Epithelial cell of prostate (primary cell): ENCODE results near the gene NIT2.

Source experiments
- DNase-seq: peaks from one replicate; pipeline ENCODE4 v3.0.0-alpha.2; 2011; ENCODE audit warnings: low read depth, low spot score
- H3K27ac ChIP-seq: fragments of 450-650 bp; 2 replicates; pipeline ENCODE4 v1.5.1; 2017; ENCODE audit warnings: mild to moderate bottlenecking

Gene NIT2

DNA sequence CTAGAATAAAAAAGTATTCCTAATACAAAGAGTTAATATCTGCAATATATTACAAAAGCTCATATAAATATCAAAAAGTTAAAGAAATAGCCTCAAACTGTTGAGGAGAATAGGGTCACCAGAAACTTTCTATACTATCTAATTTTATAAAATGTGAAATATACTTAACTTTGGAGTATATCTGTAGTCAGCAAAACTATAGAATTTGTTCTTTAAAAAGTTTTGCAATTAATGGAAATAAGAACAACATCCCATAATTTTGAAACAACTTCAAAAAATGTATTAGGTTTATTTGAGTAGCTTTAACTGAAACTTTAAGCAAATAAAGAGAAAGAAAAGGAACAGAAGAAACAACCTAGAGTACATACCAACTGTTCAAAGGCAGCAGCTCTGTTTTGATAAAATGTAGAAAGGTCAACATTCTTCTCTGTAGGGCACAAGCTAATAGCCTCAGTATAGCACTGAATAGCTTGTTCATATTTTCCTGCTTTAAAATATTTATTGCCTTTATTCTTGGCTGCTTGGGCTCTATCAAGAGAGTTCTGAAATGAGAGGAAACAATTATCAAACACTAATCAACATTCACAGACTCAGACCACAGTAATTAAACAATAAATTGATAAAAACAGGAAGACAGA is 52.0 kb downstream of the NIT2 start:
- DNase-seq = no peak
- H3K27ac ChIP-seq = no peak overlapping the region

DNA sequence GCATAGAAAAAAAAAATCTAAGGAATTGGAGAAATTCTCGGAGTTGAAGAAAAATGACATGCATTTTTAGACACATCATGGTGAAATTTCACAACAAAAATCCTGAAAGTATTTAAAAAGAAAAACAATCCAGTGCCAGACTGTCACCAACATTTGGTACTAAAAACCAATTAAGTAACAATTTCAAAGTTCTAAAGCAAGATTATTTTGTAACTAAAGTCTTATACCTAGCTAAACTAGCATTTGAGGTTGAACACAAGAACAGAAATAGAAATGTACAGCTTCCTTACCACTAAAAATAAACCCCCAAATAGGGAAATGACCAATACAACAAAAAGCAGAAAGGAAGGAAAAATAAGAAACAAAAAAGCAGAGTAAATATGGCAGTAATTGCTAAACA is 54.5 kb downstream of the NIT2 start:
- no peak overlapping the region for H3K27ac ChIP-seq
- no peak for DNase-seq

DNA sequence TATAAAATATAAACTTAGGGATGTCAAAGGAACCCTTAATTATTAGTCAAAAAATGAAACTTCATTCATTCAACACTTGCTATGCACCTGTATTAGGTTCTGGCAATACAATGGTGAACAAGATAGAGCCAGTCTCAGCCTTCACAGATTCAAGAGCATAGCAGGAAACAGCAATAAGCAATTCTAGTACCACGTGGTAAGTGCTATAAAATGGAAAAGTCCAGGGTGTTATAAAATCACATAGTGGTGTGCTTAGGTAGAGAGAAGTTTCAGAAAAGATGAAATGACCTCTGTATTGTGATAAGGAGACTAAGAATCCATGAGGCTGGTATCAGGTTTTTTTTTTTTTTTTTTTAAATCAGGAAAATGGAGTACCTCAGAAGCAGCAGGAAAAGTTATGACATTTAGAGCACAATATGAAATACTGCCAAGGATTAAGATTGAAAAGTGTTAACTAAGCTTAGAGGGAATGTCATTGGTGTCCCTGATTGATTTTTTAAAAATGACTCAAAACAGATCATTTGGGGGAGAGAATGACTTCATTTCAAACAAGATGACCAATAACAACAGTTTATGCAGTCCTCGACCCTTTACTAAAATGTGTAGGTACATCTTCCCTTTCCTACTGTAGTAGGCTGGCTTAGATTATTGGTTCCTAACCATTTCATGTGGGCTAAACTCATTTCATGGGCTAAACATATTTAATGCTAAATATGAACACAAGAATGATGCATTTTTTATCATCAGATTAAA is 61.3 kb downstream of the NIT2 start:
- H3K27ac ChIP-seq = no peak overlapping the region

DNA sequence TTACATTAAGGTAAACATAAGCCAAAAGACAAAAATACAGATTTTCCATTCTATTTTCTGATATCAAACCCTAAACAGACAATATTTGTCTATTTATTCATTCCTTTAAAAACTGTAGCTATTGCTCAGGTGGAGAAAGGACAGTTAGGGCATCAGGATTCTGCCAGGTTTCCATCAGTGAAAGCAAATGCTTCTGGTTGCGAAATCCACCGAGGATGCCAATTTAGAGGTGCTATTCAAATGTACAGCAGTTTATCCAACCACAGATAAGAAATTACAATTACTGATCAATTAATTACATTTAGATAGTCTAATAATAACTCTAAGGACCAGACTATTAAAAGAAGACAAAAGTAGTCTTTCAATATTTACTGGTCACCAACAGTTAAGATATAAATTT is 62.4 kb downstream of the NIT2 start:
- H3K27ac ChIP-seq = no peak overlapping the region
- no peak for DNase-seq

More for the DNA sequence above, 61.3 kb downstream of the NIT2 start:
- DNase-seq = no peak

DNA sequence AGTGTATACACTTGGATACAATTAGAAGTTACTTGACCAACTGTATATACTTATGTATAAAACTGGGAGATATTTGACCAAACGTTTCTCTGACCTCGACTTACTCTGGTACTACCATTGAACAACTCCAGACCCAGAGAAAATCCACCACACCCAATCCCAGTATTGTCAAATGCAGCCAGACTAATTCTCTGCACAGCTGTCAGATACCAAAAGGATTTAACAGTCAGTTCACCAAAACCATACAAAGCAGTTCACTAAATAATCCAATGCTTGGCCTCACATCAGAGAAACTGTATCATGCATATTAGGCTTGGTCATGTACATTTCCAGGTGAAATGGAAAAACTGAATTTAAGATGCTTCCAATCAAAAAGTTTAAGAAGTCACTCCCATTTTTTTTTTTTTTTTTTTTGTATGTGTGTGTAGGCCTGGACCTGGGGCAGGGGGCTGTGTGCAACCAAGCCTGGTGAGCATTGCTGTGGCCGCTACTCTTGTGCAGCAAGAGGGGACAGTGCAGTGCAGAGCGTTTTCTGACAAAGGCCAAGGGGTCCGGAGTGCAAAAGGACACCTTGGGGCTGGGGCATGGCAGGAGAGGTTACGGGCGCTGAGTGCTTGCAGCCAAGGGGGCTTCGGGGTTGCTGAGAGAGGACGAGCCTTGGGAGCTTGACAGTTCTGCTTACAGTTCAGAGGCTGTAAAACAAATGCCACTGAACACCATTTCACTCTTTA is 64.9 kb downstream of the NIT2 start:
- no peak for DNase-seq
- H3K27ac ChIP-seq = no peak overlapping the region

DNA sequence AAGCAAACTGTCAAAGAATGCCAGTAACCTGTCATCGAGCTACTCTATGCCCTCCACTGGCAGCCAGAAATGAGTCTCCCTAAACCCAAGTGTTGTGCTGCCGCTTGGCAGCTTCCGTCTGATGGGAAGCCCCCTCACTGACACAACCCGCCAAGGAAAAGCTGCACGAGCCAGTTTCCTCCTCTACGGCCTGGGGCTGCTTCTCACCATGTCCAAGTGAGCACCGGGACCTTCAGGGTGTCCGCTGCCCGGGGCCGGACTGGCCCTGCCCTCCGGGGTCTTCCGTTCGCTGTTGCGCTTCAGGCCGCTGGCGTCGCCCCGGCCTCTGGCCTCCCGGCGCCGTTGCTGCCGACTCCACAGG is 65.8 kb downstream of the NIT2 start:
- DNase-seq = no peak
- H3K27ac ChIP-seq = peak overlapping the region; percentile 76

DNA sequence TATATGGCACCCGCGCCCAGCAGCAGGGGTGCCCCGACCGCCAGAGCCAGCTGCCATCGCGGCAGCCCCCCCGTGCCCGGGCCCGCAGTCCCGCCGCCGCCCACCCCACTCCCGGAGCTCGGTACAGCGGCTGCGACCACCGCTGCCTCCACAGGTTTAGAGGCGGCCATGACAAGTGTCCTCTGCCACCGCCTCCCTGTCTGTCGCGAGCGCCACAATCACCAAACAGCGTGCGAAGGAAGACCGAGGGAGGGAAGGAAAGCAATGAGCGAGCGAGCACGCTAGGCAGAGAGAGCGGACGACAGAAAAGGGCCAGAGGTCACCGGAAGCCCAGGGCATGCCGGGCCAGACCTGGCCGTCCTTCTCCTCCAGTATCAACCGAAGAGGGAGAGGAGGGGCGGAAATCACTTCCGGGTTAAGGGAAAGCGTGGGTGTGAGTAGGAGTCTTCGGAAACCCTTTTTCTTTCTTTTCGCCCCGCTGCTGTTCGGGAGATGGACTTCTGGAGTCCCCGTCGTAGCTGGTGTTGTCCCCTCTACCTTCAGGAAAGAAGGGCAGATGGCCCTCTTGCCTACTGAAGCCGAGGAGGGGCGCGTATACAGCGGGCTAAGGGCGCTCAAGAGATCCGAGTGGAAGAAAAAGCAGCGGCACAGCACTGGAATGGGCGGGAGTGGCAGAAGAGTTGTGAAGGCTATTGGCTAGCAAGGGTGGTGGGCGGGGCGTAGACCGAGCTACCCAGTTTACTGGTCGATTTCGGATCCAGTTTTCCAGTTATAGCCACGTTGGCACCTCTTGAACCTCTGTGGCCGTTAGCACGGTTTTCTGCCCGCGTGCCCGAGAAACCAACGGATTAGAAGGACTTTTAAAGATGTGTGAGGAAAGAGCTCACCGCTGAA is 66.5 kb downstream of the NIT2 start, which contains the start of the genes LNP1 and TOMM70:
Gene LNP1 (plus strand): TSS at position 760 of the 894 bp plus-strand sequence. CDS start 28,191 bp downstream, outside the sequence.
Gene TOMM70 (minus strand): TSS at position 310 of the 894 bp plus-strand sequence. CDS start 140 bp downstream, at position 170.
- H3K27ac ChIP-seq = peak within 1 kb of the TSS; percentile 76
- DNase-seq = peak; percentile 75

DNA sequence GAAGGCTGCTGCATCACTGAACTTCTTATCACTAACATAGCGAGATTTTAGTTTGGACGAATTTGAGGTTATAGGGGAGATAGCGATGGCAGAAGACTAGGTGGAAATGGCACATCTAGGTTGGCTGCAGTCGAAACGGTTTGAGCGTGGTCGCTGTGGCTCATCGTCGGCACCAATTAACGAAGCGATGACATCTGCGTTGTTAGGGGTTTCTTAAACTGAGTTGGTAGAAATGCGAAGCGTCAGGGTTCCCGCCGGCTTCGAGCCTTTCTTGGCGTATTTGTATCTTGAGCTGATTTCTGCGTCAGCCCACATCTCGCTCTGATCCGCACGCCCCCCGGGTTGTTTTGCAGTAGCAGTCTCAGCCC is 67.1 kb downstream of the NIT2 start:
- no peak for DNase-seq
- peak overlapping the region; percentile 76 for H3K27ac ChIP-seq

DNA sequence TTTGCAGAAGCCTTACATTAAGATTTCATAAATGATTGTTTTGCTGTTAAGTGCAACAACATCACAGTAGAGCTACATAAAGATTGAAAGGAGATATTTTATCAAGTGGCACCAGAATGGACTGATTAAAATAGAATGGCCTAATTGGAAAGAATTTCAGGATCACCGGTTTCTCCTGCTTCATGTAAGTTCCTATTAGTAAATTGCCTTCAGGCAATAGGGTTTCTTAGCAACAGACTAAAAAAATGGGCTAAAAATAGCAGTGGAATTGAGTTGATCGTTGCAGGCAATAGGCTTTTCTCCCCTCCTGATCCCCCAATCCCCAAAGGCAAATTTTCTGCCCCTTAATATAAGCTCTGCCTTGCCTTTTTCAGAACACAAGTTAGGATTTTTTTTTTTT is 67.7 kb downstream of the NIT2 start:
- H3K27ac ChIP-seq = peak overlapping the region; percentile 76
- DNase-seq = no peak

DNA sequence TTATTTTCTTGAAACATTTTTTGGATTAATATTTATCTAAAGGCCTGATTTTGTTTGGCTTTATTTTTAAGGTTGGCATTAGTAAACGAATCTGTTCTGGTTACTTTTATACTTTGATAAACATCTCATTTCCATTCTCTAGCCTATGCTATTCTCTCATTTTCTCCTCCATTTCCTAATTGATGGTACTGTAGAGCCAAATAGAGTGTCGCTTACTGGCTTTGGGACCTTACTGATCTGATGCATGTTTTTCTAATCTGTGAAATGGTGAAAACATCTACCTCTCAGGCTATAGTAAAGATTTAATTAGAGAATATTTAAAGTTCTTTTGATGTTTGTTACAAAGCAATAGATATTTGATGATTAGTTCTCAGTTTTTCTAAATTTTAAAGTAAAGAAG is 68.3 kb downstream of the NIT2 start:
- DNase-seq = no peak
- H3K27ac ChIP-seq = no peak overlapping the region

DNA sequence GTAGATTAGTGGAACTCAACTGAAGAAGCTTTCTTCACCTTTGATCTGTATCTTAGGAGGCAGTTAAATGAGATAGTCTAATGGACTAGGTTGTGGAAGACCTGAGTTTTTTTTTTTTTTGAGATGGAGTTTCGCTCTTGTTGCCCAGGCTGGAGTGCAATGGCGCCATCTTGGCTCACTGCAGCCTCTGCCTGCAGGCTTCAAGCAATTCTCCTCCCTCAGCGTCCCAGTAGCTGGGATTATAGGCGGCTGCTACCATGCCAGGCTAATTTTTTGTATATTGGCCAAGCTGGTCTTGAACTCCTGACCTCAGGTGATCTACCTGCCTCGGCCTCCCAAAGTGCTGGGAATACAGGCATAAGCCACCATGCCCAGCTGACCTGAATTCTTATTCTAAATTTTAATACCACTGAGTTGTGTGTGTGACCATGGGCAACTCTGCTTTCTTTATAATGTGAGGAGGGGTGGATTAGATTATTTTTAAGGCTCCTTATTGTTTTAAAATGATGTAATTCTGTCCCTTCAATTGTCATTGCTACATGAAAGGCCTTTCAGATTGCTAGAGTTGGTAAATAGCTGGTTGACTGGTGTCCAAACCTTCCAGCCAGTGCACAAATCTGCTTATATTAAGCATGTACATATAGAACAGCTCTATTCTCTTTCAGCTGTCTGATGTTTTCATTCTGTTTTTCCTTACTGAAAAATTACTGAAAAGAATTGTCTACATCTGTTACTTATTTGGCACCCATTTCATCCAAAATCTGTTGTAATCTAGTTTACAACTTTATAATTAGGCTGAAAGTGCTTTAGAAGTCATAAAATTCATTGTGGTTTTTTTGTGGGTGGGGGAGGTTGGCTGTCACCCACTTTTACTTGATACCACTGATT is 69.0 kb downstream of the NIT2 start:
- no peak for DNase-seq
- H3K27ac ChIP-seq = no peak overlapping the region

DNA sequence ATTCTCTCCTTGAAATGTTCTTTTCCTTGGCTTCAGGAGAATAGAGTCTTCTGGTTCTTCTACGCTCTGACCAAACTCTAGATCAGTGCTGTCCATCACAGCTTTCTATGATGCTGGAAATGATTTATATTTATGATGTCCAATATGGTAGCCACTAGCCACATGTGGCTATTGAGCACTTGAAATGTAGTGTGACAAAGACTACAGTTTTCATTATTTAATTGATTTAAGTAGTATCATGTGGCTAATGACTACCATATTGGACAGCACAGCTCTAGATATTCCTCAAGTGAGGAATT is 69.6 kb downstream of the NIT2 start:
- no peak for DNase-seq
- H3K27ac ChIP-seq = no peak overlapping the region

DNA sequence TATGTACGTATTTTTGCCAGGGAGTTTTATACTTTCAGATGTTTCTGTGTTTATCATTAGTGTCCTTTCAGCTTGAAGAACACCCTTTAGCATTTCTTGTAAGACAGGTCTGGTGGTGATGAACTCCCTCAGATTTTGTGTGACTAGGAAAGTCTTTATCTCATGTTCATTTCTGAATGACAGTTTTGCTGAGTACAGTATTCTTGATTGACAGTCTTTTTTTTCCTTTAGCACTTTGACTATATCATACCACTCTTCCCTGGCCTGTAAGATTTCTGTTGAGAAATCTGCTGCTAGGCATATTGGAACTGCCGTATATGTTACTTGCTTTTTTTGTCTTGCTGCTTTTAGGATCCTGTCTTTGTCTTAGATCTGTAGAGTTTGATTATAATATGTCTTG is 72.6 kb downstream of the NIT2 start:
- DNase-seq = no peak
- H3K27ac ChIP-seq = no peak overlapping the region

DNA sequence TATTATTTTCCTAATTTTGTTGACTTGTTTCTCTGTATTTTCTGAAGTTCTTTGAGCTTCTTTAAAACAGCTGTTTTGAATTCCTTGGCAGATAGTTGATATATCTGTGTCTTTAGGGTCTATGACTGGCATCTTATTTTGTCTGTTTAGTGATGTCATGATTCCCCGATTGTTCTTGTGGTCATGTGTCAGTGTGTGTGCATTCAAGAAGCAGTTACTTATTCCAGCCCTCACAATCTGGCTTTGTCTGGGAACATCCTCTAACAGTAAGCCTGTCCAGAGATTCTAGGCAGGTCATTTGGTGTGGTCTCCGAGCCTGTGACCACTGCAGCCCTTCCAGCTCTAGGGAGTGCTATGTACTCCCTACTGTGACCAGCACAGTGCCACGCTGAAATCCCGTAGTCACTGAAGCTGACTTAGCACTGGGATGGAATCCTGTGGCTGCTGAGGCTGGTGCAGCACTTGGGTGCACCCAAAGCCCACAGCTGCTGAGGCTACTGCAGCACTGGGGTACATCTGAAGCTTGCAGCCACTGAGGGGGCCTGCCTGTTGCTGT is 73.5 kb downstream of the NIT2 start:
- H3K27ac ChIP-seq = no peak overlapping the region
- no peak for DNase-seq
